ENCODE data around the gene VPS33A. TPM values are rescaled to one million over a fixed set of nuclear protein-coding genes. Genes with fewer than 3 reads are reported as not detected.

The VPS33A gene
- total RNA-seq, 2 donors from 2014 or later = 10.7 to 12.5 TPM

DNA sequence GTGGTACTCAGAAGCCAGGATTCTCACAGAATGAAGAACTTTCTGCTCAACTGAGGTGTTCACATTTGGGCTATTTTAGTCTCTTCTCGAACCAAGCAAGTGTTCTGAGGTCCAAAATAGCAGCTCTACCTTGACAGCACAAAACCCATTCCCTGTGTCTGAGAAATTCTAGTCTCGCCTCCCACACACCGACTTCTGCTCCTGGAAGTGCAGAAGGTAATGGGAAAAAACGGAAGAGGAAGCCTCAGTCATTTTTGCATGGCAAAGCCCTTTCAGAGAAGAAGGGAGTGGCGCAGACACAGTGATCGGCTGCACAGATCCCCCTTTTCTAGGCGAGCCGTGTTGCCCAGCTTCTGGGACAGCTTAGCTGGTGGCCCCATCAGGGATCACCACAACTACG is 31.2 kb upstream of the VPS33A start:
- DNase-seq (ENCODE audit: low spot score) = no peak
- ATAC-seq (ENCODE audit: insufficient number of reproducible peaks, low FRiP score, low read depth) = no peak
- Histone ChIP-seq H3K27ac (no peak overlapping the region), H3K27me3 (replicated peaks; ENCODE audit: insufficient read depth) (no peaks in the 10 kb centered on the region), H3K36me3 (peaks cover 29% of the 10 kb centered on the region), H3K4me3 (no peak overlapping the region), H3K4me1 (ENCODE audit: control insufficient read depth in 1 of 2, low read depth in 2 of 2) (no peaks in the 10 kb centered on the region), H3K9me3 (no peaks in the 10 kb centered on the region)
- TF ChIP-seq, protein P1, sequence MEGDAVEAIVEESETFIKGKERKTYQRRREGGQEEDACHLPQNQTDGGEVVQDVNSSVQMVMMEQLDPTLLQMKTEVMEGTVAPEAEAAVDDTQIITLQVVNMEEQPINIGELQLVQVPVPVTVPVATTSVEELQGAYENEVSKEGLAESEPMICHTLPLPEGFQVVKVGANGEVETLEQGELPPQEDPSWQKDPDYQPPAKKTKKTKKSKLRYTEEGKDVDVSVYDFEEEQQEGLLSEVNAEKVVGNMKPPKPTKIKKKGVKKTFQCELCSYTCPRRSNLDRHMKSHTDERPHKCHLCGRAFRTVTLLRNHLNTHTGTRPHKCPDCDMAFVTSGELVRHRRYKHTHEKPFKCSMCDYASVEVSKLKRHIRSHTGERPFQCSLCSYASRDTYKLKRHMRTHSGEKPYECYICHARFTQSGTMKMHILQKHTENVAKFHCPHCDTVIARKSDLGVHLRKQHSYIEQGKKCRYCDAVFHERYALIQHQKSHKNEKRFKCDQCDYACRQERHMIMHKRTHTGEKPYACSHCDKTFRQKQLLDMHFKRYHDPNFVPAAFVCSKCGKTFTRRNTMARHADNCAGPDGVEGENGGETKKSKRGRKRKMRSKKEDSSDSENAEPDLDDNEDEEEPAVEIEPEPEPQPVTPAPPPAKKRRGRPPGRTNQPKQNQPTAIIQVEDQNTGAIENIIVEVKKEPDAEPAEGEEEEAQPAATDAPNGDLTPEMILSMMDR (IDR thresholded peaks at IDR 0.05) = no peak

GRCh38 chr12:122295877-122296276 is 29.6 kb upstream of the VPS33A start:
- no peaks in the 10 kb centered on the region for H3K27me3 ChIP-seq (replicated peaks; ENCODE audit: insufficient read depth)
- H3K4me3 ChIP-seq = no peak overlapping the region
- DNase-seq (ENCODE audit: low spot score) (no peak), ATAC-seq (ENCODE audit: insufficient number of reproducible peaks, low FRiP score, low read depth) (no peak)
- no peaks in the 10 kb centered on the region for H3K9me3 ChIP-seq
- H3K4me1 ChIP-seq (ENCODE audit: control insufficient read depth in 1 of 2, low read depth in 2 of 2) = no peaks in the 10 kb centered on the region
- H3K36me3 ChIP-seq = peaks cover 29% of the 10 kb centered on the region
- TF ChIP-seq, protein P1 (IDR thresholded peaks at IDR 0.05) = no peak
- no peak overlapping the region for H3K27ac ChIP-seq

GRCh38 chr12:122293081-122293480 is 26.8 kb upstream of the VPS33A start:
- Histone ChIP-seq H3K36me3 (peaks cover 19% of the 10 kb centered on the region), H3K9me3 (no peaks in the 10 kb centered on the region), H3K27me3 (replicated peaks; ENCODE audit: insufficient read depth) (no peaks in the 10 kb centered on the region), H3K4me3 (no peak overlapping the region), H3K4me1 (ENCODE audit: control insufficient read depth in 1 of 2, low read depth in 2 of 2) (no peaks in the 10 kb centered on the region), H3K27ac (no peak overlapping the region)
- no peak for ATAC-seq (ENCODE audit: insufficient number of reproducible peaks, low FRiP score, low read depth)
- TF ChIP-seq, protein P1 (IDR thresholded peaks at IDR 0.05) = no peak
- no peak for DNase-seq (ENCODE audit: low spot score)

- ATAC-seq (ENCODE audit: insufficient number of reproducible peaks, low FRiP score, low read depth) = no peak
- Histone ChIP-seq H3K27me3 (replicated peaks; ENCODE audit: insufficient read depth) (no peaks in the 10 kb centered on the region), H3K9me3 (no peaks in the 10 kb centered on the region), H3K4me1 (ENCODE audit: control insufficient read depth in 1 of 2, low read depth in 2 of 2) (no peaks in the 10 kb centered on the region), H3K4me3 (no peak overlapping the region), H3K27ac (no peak overlapping the region), H3K36me3 (peaks cover 24% of the 10 kb centered on the region)
- TF ChIP-seq, protein P1 (IDR thresholded peaks at IDR 0.05) = no peak
- no peak for DNase-seq (ENCODE audit: low spot score)
These were observed 25.1 kb upstream of the VPS33A start for GRCh38 chr12:122291431-122291830.

GRCh38 chr12:122283680-122284079 is 17.4 kb upstream of the VPS33A start:
- TF ChIP-seq, protein P1 (IDR thresholded peaks at IDR 0.05) = no peak
- DNase-seq (ENCODE audit: low spot score) = no peak
- ATAC-seq (ENCODE audit: insufficient number of reproducible peaks, low FRiP score, low read depth) = no peak
- Histone ChIP-seq H3K36me3 (peaks cover 8% of the 10 kb centered on the region), H3K9me3 (no peaks in the 10 kb centered on the region), H3K27ac (no peak overlapping the region), H3K4me3 (no peak overlapping the region), H3K4me1 (ENCODE audit: control insufficient read depth in 1 of 2, low read depth in 2 of 2) (peaks cover 5 to 6% of the 10 kb centered on the region in 2 donors), H3K27me3 (replicated peaks; ENCODE audit: insufficient read depth) (no peaks in the 10 kb centered on the region)

Data from thoracic aorta (tissue), 2 donors.